ENCODE measurements around the gene KCND3. TPM values are rescaled to one million over a fixed set of nuclear protein-coding genes. Genes with fewer than 3 reads are reported as not detected.

The KCND3 gene
- polyA plus RNA-seq, 3 donors = not detected

GRCh38 chr1:111882986-111883560 lies 106.4 kb downstream of the KCND3 start:
- Histone ChIP-seq H3K27ac (ENCODE audit: low read depth in 1 of 2, low read length in 2 of 2) (no peak overlapping the region), H3K4me3 (replicated peaks in 1 of 3; ENCODE audit: low read depth in 2 of 3, low read length in 3 of 3) (no peak overlapping the region), H3K79me2 (ENCODE audit: insufficient read depth, low read length) (no peaks in the 10 kb centered on the region), H3K9ac (ENCODE audit: insufficient read depth, low read length, poor library complexity, severe bottlenecking) (no peak overlapping the region), H3K27me3 (ENCODE audit: control insufficient read depth in 2 of 2, insufficient read depth in 2 of 2, low read length in 2 of 2) (no peaks in the 10 kb centered on the region), H3K4me1 (ENCODE audit: control insufficient read depth in 1 of 2, insufficient read depth in 2 of 2, low read length in 2 of 2) (no peaks in the 10 kb centered on the region), H3K4me2 (replicated peaks; ENCODE audit: extremely low read depth, low read length, poor library complexity, severe bottlenecking) (no peak overlapping the region), H3K9me3 (replicated peaks in 1 of 2; ENCODE audit: control insufficient read depth in 1 of 2, insufficient read depth in 1 of 2, low read length in 2 of 2) (no peaks in the 10 kb centered on the region), H3K36me3 (replicated peaks in 1 of 2; ENCODE audit: control insufficient read depth in 1 of 2, insufficient read depth in 2 of 2, low read length in 2 of 2) (no peaks in the 10 kb centered on the region), H4K20me1 (ENCODE audit: insufficient read depth, low read length) (no peaks in the 10 kb centered on the region), H2AFZ (ENCODE audit: insufficient read depth, low read depth, low read length, poor library complexity, severe bottlenecking) (no peak overlapping the region)
- Mint-ChIP-seq H3K27ac (no peak overlapping the region), H3K4me1 (no peaks in the 10 kb centered on the region), H3K27me3 (ENCODE audit: low read depth in 3 of 3) (peaks cover 0 to 9% (median 5%) of the 10 kb centered on the region in 3 donors), H3K9me3 (peaks cover 0 to under 1% (median 0%) of the 10 kb centered on the region in 7 donors), H3K36me3 (no peaks in the 10 kb centered on the region), H3K4me3 (no peak overlapping the region)
- 86% methylated on average over 4 of the region's 10 CpGs for WGBS (ENCODE audit: insufficient coverage)
- intact Hi-C loops (cut with micrococcal nuclease) = no loop called here
- DNase-seq = no peak
- no peak for TF ChIP-seq CTCF (IDR thresholded peaks at IDR 0.05)

GRCh38 chr1:111882559-111882958 lies 106.9 kb downstream of the KCND3 start:
- intact Hi-C loops (cut with micrococcal nuclease) = no loop called here
- H3K9me3 ChIP-seq (replicated peaks in 1 of 2; ENCODE audit: control insufficient read depth in 1 of 2, insufficient read depth in 1 of 2, low read length in 2 of 2) = no peaks in the 10 kb centered on the region
- H4K20me1 ChIP-seq (ENCODE audit: insufficient read depth, low read length) = no peaks in the 10 kb centered on the region
- Mint-ChIP-seq H3K9me3 (no peaks in the 10 kb centered on the region), H3K27ac (no peak overlapping the region), H3K4me3 (no peak overlapping the region), H3K4me1 (no peaks in the 10 kb centered on the region), H3K36me3 (no peaks in the 10 kb centered on the region), H3K27me3 (ENCODE audit: low read depth in 3 of 3) (peaks cover 0 to 9% (median 5%) of the 10 kb centered on the region in 3 donors)
- no peak overlapping the region for H3K4me2 ChIP-seq (replicated peaks; ENCODE audit: extremely low read depth, low read length, poor library complexity, severe bottlenecking)
- H3K27ac ChIP-seq (ENCODE audit: low read depth in 1 of 2, low read length in 2 of 2) = no peak overlapping the region
- H3K36me3 ChIP-seq (replicated peaks in 1 of 2; ENCODE audit: control insufficient read depth in 1 of 2, insufficient read depth in 2 of 2, low read length in 2 of 2) = no peaks in the 10 kb centered on the region
- H3K4me3 ChIP-seq (replicated peaks in 1 of 3; ENCODE audit: low read depth in 2 of 3, low read length in 3 of 3) = no peak overlapping the region
- no peaks in the 10 kb centered on the region for H3K79me2 ChIP-seq (ENCODE audit: insufficient read depth, low read length)
- no peak overlapping the region for H2AFZ ChIP-seq (ENCODE audit: insufficient read depth, low read depth, low read length, poor library complexity, severe bottlenecking)
- no peaks in the 10 kb centered on the region for H3K4me1 ChIP-seq (ENCODE audit: control insufficient read depth in 1 of 2, insufficient read depth in 2 of 2, low read length in 2 of 2)
- WGBS (ENCODE audit: insufficient coverage) = 80% methylated on average over 2 of the region's 6 CpGs
- no peak overlapping the region for H3K9ac ChIP-seq (ENCODE audit: insufficient read depth, low read length, poor library complexity, severe bottlenecking)
- TF ChIP-seq CTCF (IDR thresholded peaks at IDR 0.05) = no peak
- no peak for DNase-seq
- H3K27me3 ChIP-seq (ENCODE audit: control insufficient read depth in 2 of 2, insufficient read depth in 2 of 2, low read length in 2 of 2) = no peaks in the 10 kb centered on the region

Data from CD14-positive monocyte (primary cell).